SK-N-SH (cell line): ENCODE data around the gene ZNF516. TPM values are rescaled to one million over a fixed set of nuclear protein-coding genes. Genes with fewer than 3 reads are reported as not detected.

Experiments used
- CTCF ChIA-PET: fragments of 300-600, 350-600 bp; formaldehyde crosslinking; extraction: SDS; loops from one replicate; lab custom pipeline; 2021; lab: Yijun Ruan, JAX
- POLR2A ChIA-PET: fragments of 350-600 bp; sonication (Branson Sonifier 250); formaldehyde crosslinking; extraction: SDS; loops from one replicate; lab custom pipeline; 2020; ENCODE audit warnings: antibody characterized with exemption, inconsistent platforms; lab: Yijun Ruan, JAX
- DNase-seq: peaks from one replicate; pipeline ENCODE4 v3.0.0; 2012
- H2AFZ ChIP-seq: fragments of 200-600 bp; sonication (generic); 2 replicates; pipeline ENCODE4 v1.8.1; 2016; ENCODE audit warnings: antibody characterized with exemption, mild to moderate bottlenecking, low read depth
- H3F3A ChIP-seq: fragments of 200-600 bp; sonication (generic); replicated peaks from 2 replicates; pipeline ENCODE3; 2016; ENCODE audit warnings: antibody characterized with exemption, mild to moderate bottlenecking; ENCODE audit not compliant: insufficient read depth
- H3K27ac ChIP-seq, 2 experiments: fragments of 200-500 bp in 1 of 2; fragments of 200-600 bp in 1 of 2; sonication (Bioruptor generic) in 1 of 2; sonication (generic), shearing (Covaris generic) in 1 of 2; 2 replicates each; pipeline versions ENCODE4 v1.5.1 to v1.6.1; 2014 to 2016; ENCODE audit warnings: low read depth in 2 of 2, inconsistent platforms in 1 of 2, low read length in 1 of 2, mild to moderate bottlenecking in 1 of 2, mixed read lengths in 1 of 2
- H3K27me3 ChIP-seq: fragments of 200-600 bp; sonication (generic), shearing (Covaris generic); 2 replicates; pipeline ENCODE4 v1.6.1; 2016; ENCODE audit warnings: mixed run types; ENCODE audit not compliant: insufficient read depth
- H3K36me3 ChIP-seq, 2 experiments: fragments of 200-500 bp in 1 of 2; fragments of 200-600 bp in 1 of 2; sonication (Bioruptor generic) in 1 of 2; sonication (generic) in 1 of 2; replicated peaks in 1 of 2; 2 replicates each; pipeline versions ENCODE3 to v1.5.1; 2014 to 2016; ENCODE audit warnings: low read length in 1 of 2, mild to moderate bottlenecking in 1 of 2; ENCODE audit not compliant: insufficient read depth in 2 of 2, control insufficient read depth in 1 of 2
- H3K4me1 ChIP-seq, 2 experiments: fragments of 200-500 bp in 1 of 2; fragments of 200-600 bp in 1 of 2; sonication (Bioruptor generic) in 1 of 2; sonication (generic), shearing (Covaris generic) in 1 of 2; 2 replicates each; pipeline versions ENCODE4 v1.5.1 to v1.6.1; 2014 to 2016; ENCODE audit warnings: low read depth in 1 of 2, low read length in 1 of 2, mixed run types in 1 of 2; ENCODE audit not compliant: insufficient read depth in 2 of 2, control insufficient read depth in 1 of 2
- H3K4me2 ChIP-seq: fragments of 200-600 bp; sonication (generic), shearing (Covaris generic); 2 replicates; pipeline ENCODE4 v1.6.1; 2017; ENCODE audit warnings: mixed run types
- H3K4me3 ChIP-seq, 2 experiments: fragments of 200-500 bp in 1 of 2; fragments of 200-600 bp in 1 of 2; sonication (Bioruptor generic) in 1 of 2; sonication (generic), shearing (Covaris generic) in 1 of 2; 2 replicates each; pipeline versions ENCODE4 v1.5.1 to v1.8.1; 2014 to 2016; ENCODE audit warnings: low read depth in 2 of 2, inconsistent platforms in 1 of 2, low read length in 1 of 2, mild to moderate bottlenecking in 1 of 2, mixed read lengths in 1 of 2, moderate library complexity in 1 of 2
- H3K79me2 ChIP-seq: fragments of 200-600 bp; sonication (generic); 2 replicates; pipeline ENCODE4 v1.8.1; 2017; ENCODE audit warnings: mild to moderate bottlenecking; ENCODE audit not compliant: insufficient read depth
- H3K9ac ChIP-seq: fragments of 200-600 bp; sonication (generic); 2 replicates; pipeline ENCODE4 v1.6.1; 2017; ENCODE audit warnings: mixed run types
- H3K9me2 ChIP-seq: fragments of 200-600 bp; sonication (generic); 2 replicates; pipeline ENCODE4 v1.6.1; 2017; ENCODE audit warnings: mixed run types
- H3K9me3 ChIP-seq: fragments of 200-600 bp; sonication (generic); 2 replicates; pipeline ENCODE4 v1.6.1; 2017; ENCODE audit warnings: mixed run types, mild to moderate bottlenecking, moderate library complexity
- H4K20me1 ChIP-seq: fragments of 200-600 bp; sonication (generic); 2 replicates; pipeline ENCODE4 v1.6.1; 2017; ENCODE audit warnings: mild to moderate bottlenecking, mixed run types; ENCODE audit not compliant: insufficient read depth
- CHD2 ChIP-seq: fragments of 150-350 bp; IDR thresholded peaks from 2 replicates; pipeline ENCODE4 v1.6.1; 2018; ENCODE audit warnings: low read length; ENCODE audit not compliant: partially characterized antibody
- ELF1 ChIP-seq: IDR thresholded peaks from 2 replicates; pipeline ENCODE4 v1.4.0; 2012
- EP300 ChIP-seq, 2 experiments: IDR thresholded peaks; 2 replicates each; pipeline versions ENCODE4 v1.4.0 to v1.6.1; 2012; ENCODE audit warnings: borderline replicate concordance in 1 of 2, low read depth in 1 of 2, low read length in 1 of 2
- EZH2phosphoT487 ChIP-seq: fragments of 200-600 bp; sonication (generic); IDR thresholded peaks from 2 replicates; pipeline ENCODE4 v1.6.1; 2017; ENCODE audit warnings: low read depth, mixed run types, mild to moderate bottlenecking, antibody characterized with exemption, moderate library complexity, borderline replicate concordance
- FOSL2 ChIP-seq: IDR thresholded peaks from 2 replicates; pipeline ENCODE4 v1.4.0; 2012; ENCODE audit warnings: low read depth, mild to moderate bottlenecking, moderate library complexity, borderline replicate concordance
- FOXM1 ChIP-seq: IDR thresholded peaks from 2 replicates; pipeline ENCODE4 v1.4.0; 2012; ENCODE audit warnings: low read depth, mild to moderate bottlenecking
- GABPA ChIP-seq: IDR thresholded peaks from 2 replicates; pipeline ENCODE4 v1.4.0; 2012; ENCODE audit warnings: low read depth, mild to moderate bottlenecking
- JUND ChIP-seq: IDR thresholded peaks from 2 replicates; pipeline ENCODE4 v1.4.0; 2012
- MEF2A ChIP-seq: IDR thresholded peaks from 2 replicates; pipeline ENCODE4 v1.4.0; 2012; ENCODE audit warnings: low read depth, borderline replicate concordance
- MXI1 ChIP-seq: IDR thresholded peaks from 2 replicates; pipeline ENCODE4 v1.6.1; 2012; ENCODE audit warnings: mild to moderate bottlenecking, low read depth, low read length, improper control_type of control experiment
- NFIC ChIP-seq: IDR thresholded peaks from 2 replicates; pipeline ENCODE4 v1.4.0; 2012; ENCODE audit warnings: borderline replicate concordance
- NRF1 ChIP-seq: IDR thresholded peaks from 2 replicates; pipeline ENCODE4 v1.6.1; 2012; ENCODE audit warnings: low read depth, mild to moderate bottlenecking, low read length
- POLR2AphosphoS5 ChIP-seq: IDR thresholded peaks from 2 replicates; pipeline ENCODE4 v1.6.1; 2012; ENCODE audit warnings: low read depth, low read length
- RCOR1 ChIP-seq: fragments of 150-350 bp; IDR thresholded peaks from 2 replicates; pipeline ENCODE4 v1.6.1; 2017; ENCODE audit warnings: antibody characterized with exemption, low read length
- TAF1 ChIP-seq: IDR thresholded peaks from 2 replicates; pipeline ENCODE4 v1.6.1; 2012; ENCODE audit warnings: low read depth, mild to moderate bottlenecking, low read length, moderate library complexity, borderline replicate concordance
- TCF12 ChIP-seq: IDR thresholded peaks from 2 replicates; pipeline ENCODE4 v1.4.0; 2012
- TEAD4 ChIP-seq: IDR thresholded peaks from 2 replicates; pipeline ENCODE4 v1.4.0; 2012; ENCODE audit warnings: mild to moderate bottlenecking, borderline replicate concordance; ENCODE audit not compliant: insufficient read depth
- WGBS: methylation state at CpG from one replicate; pipeline ENCODE4 v1.1.6; 2017; ENCODE audit warnings: low lambda C conversion rate; 5-methylcytosine and 5-hydroxymethylcytosine counted together
- polyA plus RNA-seq, 3 experiments: library from polyadenylated mRNA; depleted of rRNA; stranded (reverse); fragments of >200 nt; gene quantifications; 2 replicates each; pipeline ENCODE4 v1.2.3, GENCODE V29; 2012
- TF ChIP-seq, protein P1 (sequence below): fragments of 150-350 bp; IDR thresholded peaks from 2 replicates; pipeline ENCODE4 v1.6.1; 2016; ENCODE audit warnings: mild to moderate bottlenecking, low read depth, low read length
- TF ChIP-seq, protein P2 (sequence below): IDR thresholded peaks from 2 replicates; pipeline ENCODE4; 2012
- TF ChIP-seq, protein P3 (sequence below): IDR thresholded peaks from 2 replicates; pipeline ENCODE4 v1.4.0; 2012; ENCODE audit warnings: low read depth, borderline replicate concordance
- TF ChIP-seq, protein P4 (sequence below): fragments of 200-600 bp; sonication (generic); IDR thresholded peaks from 2 replicates; pipeline ENCODE4 v1.6.1; 2017; ENCODE audit warnings: antibody characterized with exemption, mild to moderate bottlenecking, moderate library complexity
- TF ChIP-seq, protein P5 (sequence below): IDR thresholded peaks from 2 replicates; pipeline ENCODE4 v1.4.0; 2012; ENCODE audit warnings: low read depth

ZNF516 gene
- polyA plus RNA-seq, 1 of the 3 experiments (the other 2 are of a cell fraction) = 4.4 TPM

DNA sequence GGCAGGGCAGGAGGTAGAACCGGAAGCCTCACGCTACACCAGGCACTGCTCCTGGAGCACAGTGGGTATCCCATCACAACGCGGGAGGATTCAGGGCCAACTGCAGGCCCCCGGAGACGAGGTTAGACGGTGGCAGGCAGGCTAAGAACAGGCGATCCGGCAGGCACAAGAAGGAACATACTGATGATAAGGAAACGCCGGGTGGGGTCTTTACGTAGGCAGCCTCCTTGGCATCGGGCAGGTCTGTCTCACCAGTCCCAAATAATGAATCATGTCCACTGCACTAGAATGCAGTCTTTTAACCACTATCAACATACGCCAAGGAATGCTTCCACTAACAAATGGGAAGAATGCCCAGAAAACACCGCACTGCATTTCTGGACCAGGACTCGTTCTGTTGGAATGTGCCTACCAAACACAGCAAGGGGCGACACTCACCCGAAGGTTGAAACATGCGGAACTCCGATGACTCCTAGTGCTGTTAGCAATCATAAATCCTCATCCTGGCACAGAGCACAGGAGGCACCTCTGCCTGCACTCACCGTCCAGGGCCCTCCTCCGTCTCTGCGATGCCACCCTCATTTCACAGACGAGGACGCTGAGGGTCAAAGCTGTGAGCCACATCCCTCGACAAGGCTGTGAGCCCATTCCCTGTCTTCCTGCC, 35.2 kb downstream of the ZNF516 start (continued):
- TF ChIP-seq, protein P1, sequence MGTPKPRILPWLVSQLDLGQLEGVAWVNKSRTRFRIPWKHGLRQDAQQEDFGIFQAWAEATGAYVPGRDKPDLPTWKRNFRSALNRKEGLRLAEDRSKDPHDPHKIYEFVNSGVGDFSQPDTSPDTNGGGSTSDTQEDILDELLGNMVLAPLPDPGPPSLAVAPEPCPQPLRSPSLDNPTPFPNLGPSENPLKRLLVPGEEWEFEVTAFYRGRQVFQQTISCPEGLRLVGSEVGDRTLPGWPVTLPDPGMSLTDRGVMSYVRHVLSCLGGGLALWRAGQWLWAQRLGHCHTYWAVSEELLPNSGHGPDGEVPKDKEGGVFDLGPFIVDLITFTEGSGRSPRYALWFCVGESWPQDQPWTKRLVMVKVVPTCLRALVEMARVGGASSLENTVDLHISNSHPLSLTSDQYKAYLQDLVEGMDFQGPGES = no peak
- peak; percentile 91 for TF ChIP-seq NFIC
- TF ChIP-seq POLR2AphosphoS5 = peak; percentile 63; the same call in 1 of the 2 replicates
- TF ChIP-seq TEAD4 = peak; percentile 89
- TF ChIP-seq RCOR1 = no peak
- TF ChIP-seq, protein P2, sequence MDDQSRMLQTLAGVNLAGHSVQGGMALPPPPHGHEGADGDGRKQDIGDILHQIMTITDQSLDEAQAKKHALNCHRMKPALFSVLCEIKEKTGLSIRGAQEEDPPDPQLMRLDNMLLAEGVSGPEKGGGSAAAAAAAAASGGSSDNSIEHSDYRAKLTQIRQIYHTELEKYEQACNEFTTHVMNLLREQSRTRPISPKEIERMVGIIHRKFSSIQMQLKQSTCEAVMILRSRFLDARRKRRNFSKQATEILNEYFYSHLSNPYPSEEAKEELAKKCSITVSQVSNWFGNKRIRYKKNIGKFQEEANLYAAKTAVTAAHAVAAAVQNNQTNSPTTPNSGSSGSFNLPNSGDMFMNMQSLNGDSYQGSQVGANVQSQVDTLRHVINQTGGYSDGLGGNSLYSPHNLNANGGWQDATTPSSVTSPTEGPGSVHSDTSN = peak; percentile 89
- TF ChIP-seq MEF2A = peak; percentile 33; the same call in 1 of the 2 replicates
- TF ChIP-seq ELF1 = peak; percentile 74
- peak; percentile 70 for TF ChIP-seq JUND
- TF ChIP-seq, protein P3, sequence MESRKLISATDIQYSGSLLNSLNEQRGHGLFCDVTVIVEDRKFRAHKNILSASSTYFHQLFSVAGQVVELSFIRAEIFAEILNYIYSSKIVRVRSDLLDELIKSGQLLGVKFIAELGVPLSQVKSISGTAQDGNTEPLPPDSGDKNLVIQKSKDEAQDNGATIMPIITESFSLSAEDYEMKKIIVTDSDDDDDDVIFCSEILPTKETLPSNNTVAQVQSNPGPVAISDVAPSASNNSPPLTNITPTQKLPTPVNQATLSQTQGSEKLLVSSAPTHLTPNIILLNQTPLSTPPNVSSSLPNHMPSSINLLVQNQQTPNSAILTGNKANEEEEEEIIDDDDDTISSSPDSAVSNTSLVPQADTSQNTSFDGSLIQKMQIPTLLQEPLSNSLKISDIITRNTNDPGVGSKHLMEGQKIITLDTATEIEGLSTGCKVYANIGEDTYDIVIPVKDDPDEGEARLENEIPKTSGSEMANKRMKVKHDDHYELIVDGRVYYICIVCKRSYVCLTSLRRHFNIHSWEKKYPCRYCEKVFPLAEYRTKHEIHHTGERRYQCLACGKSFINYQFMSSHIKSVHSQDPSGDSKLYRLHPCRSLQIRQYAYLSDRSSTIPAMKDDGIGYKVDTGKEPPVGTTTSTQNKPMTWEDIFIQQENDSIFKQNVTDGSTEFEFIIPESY = peak; percentile 45; the same call in 1 of the 2 replicates
- no peak for TF ChIP-seq FOXM1
- no peak for TF ChIP-seq TAF1
- peak; percentile 80; the same call in 1 of the 2 replicates for TF ChIP-seq FOSL2
- no peak for TF ChIP-seq GABPA
- TF ChIP-seq EP300 (IDR thresholded peaks at IDR 0.05; ENCODE audit: borderline replicate concordance in 1 of 2, low read depth in 1 of 2, low read length in 1 of 2) = peak in 1 of 2 experiments; percentile 70; a peak in 2 of 4 replicates

DNA sequence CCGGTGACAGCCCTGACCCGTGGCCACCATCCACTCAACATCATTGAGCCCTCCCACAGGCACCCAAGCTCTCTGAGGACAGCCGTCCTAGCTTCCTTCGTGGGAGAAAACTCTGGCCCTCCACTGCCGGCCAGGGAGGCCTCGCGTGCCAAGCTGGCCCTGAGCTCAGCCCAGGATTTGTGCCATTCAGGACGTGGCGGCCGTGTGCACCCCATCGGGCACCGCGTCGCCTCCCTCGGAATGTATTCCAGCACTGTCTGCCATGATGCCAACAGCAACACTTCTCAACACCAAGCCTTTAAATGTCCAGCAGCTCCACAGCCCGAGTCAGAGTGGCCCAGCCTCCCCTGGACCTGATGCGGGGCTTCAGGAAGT, 35.7 kb downstream of the ZNF516 start:
- Histone ChIP-seq H4K20me1 (no peaks in the 10 kb centered on the region), H3K4me1 (peaks cover 12 to 14% of the 10 kb centered on the region in 2 experiments; a peak in 3 of 4 replicates), H3K79me2 (peaks cover 17% of the 10 kb centered on the region; the same call in 1 of the 2 replicates)
- TF ChIP-seq TCF12 (no peak), FOXM1 (no peak), EZH2phosphoT487 (no peak), MXI1 (no peak), JUND (no peak), TAF1 (no peak), CHD2 (no peak), GABPA (no peak), NRF1 (no peak), NFIC (no peak)
- TF ChIP-seq, protein P4, sequence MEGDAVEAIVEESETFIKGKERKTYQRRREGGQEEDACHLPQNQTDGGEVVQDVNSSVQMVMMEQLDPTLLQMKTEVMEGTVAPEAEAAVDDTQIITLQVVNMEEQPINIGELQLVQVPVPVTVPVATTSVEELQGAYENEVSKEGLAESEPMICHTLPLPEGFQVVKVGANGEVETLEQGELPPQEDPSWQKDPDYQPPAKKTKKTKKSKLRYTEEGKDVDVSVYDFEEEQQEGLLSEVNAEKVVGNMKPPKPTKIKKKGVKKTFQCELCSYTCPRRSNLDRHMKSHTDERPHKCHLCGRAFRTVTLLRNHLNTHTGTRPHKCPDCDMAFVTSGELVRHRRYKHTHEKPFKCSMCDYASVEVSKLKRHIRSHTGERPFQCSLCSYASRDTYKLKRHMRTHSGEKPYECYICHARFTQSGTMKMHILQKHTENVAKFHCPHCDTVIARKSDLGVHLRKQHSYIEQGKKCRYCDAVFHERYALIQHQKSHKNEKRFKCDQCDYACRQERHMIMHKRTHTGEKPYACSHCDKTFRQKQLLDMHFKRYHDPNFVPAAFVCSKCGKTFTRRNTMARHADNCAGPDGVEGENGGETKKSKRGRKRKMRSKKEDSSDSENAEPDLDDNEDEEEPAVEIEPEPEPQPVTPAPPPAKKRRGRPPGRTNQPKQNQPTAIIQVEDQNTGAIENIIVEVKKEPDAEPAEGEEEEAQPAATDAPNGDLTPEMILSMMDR = no peak
- TF ChIP-seq, protein P5, sequence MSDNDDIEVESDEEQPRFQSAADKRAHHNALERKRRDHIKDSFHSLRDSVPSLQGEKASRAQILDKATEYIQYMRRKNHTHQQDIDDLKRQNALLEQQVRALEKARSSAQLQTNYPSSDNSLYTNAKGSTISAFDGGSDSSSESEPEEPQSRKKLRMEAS = no peak
- TF ChIP-seq, protein P3 = no peak

More for the DNA sequence above, 35.7 kb downstream of the ZNF516 start:
- Histone ChIP-seq H3K4me3 (no peak overlapping the region), H3K9me2 (no peaks in the 10 kb centered on the region), H3K4me2 (peak overlapping the region; percentile 77), H3K9ac (peak overlapping the region; percentile 64), H3K27me3 (no peaks in the 10 kb centered on the region), H3K36me3 (no peaks in the 10 kb centered on the region), H3F3A (peaks cover 9% of the 10 kb centered on the region), H3K27ac (peak overlapping the region in 1 of 2 experiments; percentile 91; a peak in 2 of 4 replicates), H3K9me3 (no peaks in the 10 kb centered on the region), H2AFZ (no peak overlapping the region)
- POLR2A ChIA-PET = no interaction called here
- 90% methylated on average over 17 of the region's 17 CpGs for WGBS
- CTCF ChIA-PET = no interaction called here
- DNase-seq = no peak
